ENCODE results near the gene GTF2I.

GRCh38 chr7:74725840-74726239 lies 68.3 kb downstream of the GTF2I start:
- TF ChIP-seq CTCF (IDR thresholded peaks at IDR 0.05; ENCODE audit: poor library complexity): no peak
- no peak for TF ChIP-seq EZH2 (IDR thresholded peaks at IDR 0.05; ENCODE audit: borderline replicate concordance)
- TF ChIP-seq EZH2phosphoT487 (IDR thresholded peaks at IDR 0.05; ENCODE audit: low read depth, severe bottlenecking, unreplicated experiment): no peak

Measured in hepatocyte (in vitro differentiated cells).